NCI-H2107 treated with DMSO at 0.1 percent for 48 hours (cell line): ENCODE measurements around the gene NDUFC2.
"Not testable (repeated sequence)": the region's sequence is repeated elsewhere in the genome, so short reads cannot be mapped to it uniquely, and the experiment has no call there.

Experiments
- DNase-seq: peaks from one replicate; lab custom pipeline; 2025; ENCODE audit not compliant: unreplicated experiment; lab: John Stamatoyannopoulos, UW

Gene NDUFC2

GRCh38 chr11:78080084-78080817 lies 589 bp upstream of the NDUFC2 start:
- no peak for DNase-seq

- no peak for DNase-seq
Observed at GRCh38 chr11:78078218-78079167, 1.2 kb downstream of the NDUFC2 start.

GRCh38 chr11:78077592-78077991 lies 2.1 kb downstream of the NDUFC2 start:
- DNase-seq: not testable (repeated sequence)

DNA sequence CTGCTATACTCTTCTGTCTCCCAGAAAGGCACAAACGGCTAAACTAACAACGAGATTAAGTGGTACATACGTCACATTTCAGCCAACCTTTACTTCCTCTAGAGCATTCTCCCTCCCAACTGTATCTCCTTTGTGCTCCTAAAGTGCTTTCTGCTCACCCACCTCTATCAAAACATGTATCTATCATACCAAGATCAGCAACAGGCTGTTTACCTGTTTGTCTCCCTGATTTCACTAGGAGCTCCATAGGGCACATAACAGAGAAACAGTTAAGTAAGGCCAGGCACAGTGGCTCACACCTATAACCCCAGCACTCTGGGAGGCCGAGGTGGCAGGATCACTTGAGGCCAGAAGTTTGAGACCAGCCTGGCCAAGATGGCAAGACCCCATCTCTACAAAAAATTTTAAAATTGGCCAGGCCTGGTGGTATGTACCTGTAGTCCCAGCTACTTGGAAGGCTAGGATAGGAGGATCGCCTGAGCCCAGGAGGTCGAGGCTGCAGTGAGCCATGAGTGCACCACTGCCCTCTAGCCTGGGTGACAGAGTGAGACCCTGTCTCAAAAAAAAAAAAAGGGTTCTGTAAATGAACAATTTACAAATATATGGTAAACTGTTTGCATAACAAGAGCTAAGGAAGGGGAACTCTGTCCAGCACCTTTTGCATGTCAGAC lies 2.8 kb downstream of the NDUFC2 start:
- no peak for DNase-seq

DNA sequence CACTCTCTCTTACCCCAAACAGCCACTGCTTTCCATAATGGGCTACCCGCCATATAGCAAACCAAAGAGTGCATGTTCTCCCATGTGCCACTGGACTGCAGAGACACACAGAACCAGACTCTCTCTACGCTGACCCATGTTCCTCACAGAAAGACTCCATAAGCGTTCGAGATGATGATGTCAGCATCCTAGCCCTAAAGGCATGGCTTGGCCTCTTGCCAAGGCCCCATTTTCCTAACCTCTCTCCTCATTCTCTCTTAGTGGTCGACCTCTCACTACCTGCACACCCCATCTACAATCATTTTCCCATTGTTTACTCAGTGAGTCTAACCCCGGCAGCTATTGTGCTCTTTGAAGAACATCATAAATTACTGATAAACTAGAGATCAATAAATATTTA lies 4.9 kb downstream of the NDUFC2 start:
- DNase-seq: no peak

DNA sequence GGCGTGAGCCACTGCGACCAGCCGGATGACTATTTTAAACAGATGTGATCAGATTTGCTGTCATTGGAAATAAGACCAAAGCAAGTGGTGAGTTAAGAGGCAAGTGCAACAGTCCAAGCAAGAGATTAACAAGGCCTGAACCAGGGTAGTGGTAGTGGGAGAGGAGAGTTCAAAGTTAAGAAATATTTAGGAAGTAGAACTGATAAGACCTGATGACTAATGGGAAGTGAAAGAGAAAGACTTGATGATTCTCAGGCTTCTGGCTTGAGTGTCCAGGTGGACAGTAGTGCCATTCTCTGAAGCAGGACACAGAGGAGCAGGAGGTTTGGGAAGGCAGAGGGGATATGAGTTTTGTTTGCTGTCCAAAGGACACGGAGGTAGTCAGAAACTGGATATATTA lies 7.2 kb downstream of the NDUFC2 start:
- DNase-seq: no peak

GRCh38 chr11:78071717-78072116 lies 7.9 kb downstream of the NDUFC2 start:
- DNase-seq: no peak

GRCh38 chr11:78070621-78071020 lies 9.0 kb downstream of the NDUFC2 start:
- no peak for DNase-seq

GRCh38 chr11:78069465-78069864 lies 10.2 kb downstream of the NDUFC2 start:
- DNase-seq: no peak

- no peak for DNase-seq
Observed at GRCh38 chr11:78067704-78068103, 12.0 kb downstream of the NDUFC2 start.

DNA sequence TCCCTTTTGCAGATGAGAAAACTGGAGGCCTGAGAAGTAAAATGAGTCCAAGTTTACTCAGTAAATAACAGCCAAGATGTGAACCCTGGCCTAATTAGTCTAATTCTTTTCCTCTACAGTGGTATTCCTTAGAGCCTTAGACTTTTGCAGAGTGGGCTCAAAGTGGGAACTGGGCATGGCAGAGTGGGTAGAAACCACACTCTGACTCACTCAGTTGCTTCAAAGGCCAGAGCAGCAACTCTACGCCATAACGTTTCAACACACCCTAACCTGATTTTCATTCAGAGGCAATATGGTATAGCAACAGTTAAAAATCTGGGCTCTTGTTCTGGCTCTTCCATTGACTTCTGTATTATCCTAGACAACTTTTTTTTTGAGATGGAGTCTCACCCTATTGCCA lies 13.2 kb downstream of the NDUFC2 start:
- DNase-seq: no peak

DNA sequence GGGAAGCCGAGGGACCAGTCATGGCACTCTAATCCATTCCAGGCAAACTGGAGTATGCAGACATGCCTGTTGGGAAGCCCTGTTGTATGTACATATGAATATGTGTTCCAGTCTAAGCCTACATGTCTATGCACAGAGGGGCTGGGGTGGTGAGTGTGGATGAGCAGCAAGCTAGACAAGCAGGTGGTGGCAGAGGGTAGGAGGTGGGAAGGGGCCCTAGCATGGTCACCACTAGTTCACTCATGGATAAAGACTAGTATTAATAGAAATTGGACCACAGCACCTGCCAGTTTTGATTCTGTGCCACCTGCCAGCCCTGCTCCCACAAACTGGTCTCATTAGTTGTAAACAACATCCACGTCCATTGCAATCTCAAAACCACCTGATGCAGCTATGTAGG lies 14.5 kb downstream of the NDUFC2 start:
- no peak for DNase-seq

- no peak for DNase-seq
Observed at GRCh38 chr11:78063440-78064181, 16.1 kb downstream of the NDUFC2 start, which contains the start of gene THRSP. Gene THRSP (plus strand): TSS chr11:78063861. CDS start chr11:78063882, 21 bp downstream.

DNA sequence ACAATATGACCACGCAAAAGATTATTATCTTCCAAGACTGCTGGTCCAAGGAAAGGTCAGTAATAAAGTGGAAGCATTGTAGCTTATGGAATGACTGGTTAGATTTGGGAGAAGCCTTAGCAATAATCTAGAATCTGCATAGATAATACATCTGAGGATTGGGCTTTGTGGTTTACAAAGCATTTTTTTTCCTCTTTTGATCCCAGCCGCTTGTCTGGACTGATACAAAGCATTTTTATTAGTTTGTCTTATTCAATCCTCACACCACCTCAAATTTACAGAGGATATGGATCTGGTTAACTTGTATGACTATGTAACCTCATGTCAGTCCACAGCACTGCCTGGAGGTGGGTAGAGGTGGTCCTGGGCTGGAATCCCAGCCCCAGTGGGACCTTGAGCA lies 17.0 kb downstream of the NDUFC2 start:
- DNase-seq: no peak

DNA sequence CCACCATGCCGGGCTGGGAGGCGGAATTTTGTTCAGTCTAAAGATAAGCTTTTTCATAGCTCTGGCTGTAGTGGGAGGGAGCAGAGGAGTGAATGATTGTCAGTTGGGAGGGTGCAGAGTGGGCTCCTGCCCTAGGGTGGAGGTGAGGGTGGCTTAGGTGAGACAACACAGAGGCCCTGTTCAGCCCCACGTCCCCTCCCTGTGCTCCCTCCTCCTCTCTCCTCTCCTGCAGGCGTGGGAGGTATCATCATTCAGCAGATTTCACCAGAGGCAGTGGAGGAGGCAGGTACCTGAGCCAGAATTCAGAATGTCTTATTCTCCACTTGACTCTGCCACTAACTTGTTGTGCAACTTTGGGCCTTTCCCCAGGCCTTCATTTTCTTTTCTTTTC lies 17.7 kb downstream of the NDUFC2 start:
- no peak for DNase-seq

GRCh38 chr11:78061088-78061920 lies 18.4 kb downstream of the NDUFC2 start:
- DNase-seq: no peak

DNA sequence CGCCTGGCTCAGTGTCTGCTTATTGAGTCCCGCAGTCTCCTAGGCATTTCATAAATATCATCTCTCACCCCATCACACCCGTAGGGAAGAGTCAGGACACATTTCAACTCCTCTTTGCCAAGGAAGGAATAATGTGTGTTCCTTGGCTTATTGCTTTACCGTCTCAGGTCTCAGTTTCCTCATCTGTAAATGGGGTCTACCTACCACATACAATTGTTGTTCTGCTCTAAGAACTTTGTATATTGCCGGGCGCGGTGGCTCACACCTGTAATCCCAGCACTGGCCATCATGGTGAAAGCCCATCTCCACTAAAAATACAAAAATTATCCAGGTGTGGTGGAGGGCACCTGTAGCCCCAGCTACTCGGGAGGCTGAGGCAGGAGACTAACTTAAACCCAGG lies 19.1 kb downstream of the NDUFC2 start:
- no peak for DNase-seq

DNA sequence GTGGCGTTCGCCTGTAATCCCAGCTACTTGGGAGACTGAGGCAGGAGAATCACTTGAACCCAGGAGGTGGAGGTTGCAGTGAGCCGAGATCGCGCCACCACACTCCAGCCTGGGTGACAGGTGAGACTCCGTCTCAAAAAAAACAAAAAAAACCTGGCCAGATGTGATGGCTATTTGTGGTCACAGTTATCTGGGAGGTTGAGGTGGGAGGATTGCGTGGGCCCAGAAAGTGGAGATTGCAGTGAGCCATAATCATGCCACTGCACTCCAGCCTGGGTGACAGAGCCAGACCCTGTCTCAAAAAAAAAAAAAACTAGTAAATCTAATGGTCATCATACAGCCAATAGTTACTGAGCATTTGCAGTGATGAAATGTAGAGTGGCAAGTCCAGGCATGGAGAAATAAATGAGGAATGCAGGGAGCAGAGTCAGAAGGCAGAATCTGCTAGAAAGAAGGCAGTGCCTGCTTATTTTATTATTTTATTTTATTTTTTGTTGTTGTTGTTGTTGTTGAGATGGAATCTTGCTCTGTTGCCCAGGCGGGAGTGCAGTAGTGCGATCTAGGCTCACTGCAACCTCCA lies 19.8 kb downstream of the NDUFC2 start:
- not testable (repeated sequence) for DNase-seq

GRCh38 chr11:78057462-78058055 lies 22.1 kb downstream of the NDUFC2 start:
- no peak for DNase-seq
